NCI-H2227 (cell line): ENCODE data around the gene IRF2.
"Not testable (repeated sequence)": the region's sequence is repeated elsewhere in the genome, so short reads cannot be mapped to it uniquely, and the experiment has no call there.

Experiments used
- DNase-seq: peaks from one replicate; lab custom pipeline; 2025; ENCODE audit not compliant: unreplicated experiment; lab: John Stamatoyannopoulos, UW

IRF2 gene

DNA sequence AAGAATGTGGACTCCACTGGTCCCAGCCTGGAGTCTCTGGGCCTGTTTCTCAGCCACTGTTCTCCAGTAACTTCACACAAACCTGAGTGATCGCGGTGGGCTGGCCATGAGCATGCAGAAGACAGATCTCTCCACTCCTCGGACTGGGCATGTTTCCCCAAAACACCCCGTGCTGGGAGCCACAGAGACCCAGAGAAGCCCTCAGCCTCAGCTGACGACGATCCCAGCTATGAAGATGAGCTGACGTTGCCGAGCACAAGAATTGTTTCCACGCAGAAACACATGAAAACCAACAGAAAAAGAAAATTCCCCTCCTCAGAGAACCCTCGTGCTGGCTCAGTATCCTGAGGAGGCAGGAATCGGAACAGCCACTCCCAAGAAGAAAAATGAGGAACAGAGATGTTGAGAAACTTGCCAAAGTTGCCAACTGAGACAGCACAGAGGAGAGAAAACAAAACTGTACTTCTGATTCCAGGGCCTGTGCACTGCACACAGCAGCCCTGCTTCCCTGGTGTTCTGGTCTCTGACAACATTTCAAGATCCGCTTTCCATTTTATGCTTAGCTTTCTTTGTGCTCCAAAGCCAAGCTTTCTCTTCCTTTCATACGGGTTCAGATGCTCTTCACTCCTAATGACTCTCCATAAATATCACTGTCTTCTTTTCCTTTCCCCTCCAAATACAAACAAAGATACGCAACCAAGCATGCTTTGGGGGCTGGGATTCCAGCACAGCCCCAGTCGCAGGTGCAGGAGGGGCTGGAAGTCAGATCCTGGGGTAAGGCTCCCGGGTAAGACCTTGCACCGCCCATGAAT, 81.4 kb downstream of the IRF2 start:
- DNase-seq = no peak

DNA sequence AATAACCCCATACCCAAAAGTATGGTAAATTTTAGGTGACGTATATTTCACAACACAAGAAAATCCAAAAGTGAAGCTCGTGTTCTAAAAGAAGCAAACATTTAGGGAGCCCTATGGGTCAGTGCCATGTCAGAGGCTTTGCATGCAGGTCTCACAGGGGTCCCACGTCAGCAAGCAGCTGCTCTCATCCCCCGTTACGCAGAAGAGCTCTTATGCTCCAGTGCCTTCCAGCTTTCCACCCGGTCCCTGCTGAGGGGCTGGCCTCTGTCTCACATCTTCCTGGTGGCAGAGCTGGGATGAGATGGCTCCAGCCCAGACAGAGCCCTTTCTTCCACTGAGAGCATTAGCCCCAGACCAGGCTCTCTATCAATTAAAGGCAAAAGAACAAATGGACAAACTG, 82.0 kb downstream of the IRF2 start:
- DNase-seq = no peak

DNA sequence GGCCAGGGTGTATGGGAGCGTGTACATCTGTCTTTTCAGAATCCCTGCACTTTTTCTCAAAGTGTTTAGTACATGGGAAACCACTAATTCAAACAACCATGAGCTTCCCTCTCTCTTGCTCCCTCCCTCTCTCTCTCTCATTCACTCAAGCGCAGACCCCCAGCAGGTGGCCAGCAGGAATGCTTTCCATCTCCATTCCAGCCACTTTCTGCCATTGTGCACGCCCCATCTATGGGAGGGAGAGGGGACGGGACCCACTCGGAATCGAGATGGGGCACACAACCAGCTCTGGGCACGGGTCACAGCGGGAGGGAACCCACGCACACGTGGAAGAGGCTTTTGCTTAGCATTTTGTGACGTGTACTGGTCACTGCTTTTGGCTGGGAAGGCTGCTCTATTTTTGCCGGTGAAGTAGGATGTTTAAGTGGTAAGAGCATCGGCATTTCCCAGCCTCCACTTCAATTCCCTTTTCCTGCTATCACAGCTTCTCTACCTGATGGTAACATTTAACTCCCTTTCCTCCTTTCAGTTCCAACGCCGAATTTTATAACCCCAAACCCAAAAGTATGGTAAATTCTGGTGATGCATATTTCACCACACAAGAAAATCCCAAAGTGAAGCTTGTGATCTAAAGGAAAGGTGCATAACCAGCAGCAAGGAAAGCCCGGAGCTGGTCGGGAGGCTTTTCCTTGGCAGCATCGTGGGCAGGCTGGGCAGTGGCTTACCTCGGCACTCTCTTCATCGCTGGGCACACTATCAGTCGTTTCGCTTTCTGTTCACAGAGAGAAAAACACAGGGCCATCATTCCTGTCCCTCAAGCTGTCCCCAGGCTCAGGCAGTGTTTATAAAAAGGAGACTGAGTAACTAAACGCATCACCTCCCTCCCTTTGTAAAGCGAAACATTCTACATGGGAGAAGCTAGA, 84.1 kb downstream of the IRF2 start:
- peak; percentile 8 for DNase-seq

DNA sequence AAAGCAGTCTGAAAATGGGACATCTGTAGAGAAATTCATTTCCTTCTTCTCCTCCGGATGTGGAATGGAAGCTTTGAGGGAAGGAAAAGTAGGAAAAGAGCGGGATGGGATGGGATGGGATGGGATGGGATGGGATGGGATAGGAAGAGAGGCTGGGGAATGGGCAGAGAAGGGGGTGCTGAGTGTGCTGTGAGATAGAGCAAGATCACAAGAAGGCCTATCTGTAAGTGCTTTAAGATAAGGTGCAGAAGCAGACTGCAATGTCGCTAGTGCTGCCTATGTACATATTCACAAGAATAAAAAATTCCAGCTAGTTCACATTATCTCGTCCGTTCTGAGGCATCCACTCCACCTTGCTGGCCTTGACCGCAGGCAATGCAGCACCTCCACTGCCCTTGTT, 86.2 kb downstream of the IRF2 start:
- no peak for DNase-seq

GRCh38 chr4:184387351-184387750, 87.0 kb downstream of the IRF2 start:
- no peak for DNase-seq

- DNase-seq = no peak
These were observed 88.0 kb downstream of the IRF2 start for GRCh38 chr4:184386271-184386781.

GRCh38 chr4:184385705-184386141, 88.6 kb downstream of the IRF2 start:
- no peak for DNase-seq

- DNase-seq = no peak
These were observed 89.4 kb downstream of the IRF2 start for GRCh38 chr4:184384810-184385557.

- DNase-seq = no peak
These were observed 90.1 kb downstream of the IRF2 start for GRCh38 chr4:184384056-184384809.

DNA sequence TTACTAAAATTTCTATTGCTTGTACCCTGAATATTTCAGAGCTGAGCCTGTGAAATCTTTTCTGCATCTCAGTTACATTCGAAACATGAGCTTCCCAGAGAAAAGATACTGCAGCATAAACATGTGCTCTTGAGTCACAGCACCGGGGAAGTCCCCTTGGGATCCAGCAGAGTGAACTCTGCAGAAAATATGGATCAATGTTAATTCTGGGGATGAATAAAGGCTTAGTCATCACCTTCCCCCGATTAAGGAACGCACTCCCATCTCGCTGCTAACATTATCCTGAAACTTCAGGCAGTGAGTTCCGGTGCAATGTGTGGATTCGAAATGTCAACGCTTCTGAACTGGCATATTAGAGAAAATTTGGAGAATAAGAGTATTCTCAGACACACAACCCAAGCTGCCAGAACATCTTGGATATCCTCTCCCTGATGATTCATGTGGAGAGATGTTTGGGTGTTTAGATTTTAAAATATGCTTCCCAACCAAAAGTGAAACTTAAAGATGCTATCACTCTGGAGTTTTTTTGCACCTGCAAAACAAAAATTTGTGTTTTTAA, 90.8 kb downstream of the IRF2 start:
- DNase-seq = no peak

DNA sequence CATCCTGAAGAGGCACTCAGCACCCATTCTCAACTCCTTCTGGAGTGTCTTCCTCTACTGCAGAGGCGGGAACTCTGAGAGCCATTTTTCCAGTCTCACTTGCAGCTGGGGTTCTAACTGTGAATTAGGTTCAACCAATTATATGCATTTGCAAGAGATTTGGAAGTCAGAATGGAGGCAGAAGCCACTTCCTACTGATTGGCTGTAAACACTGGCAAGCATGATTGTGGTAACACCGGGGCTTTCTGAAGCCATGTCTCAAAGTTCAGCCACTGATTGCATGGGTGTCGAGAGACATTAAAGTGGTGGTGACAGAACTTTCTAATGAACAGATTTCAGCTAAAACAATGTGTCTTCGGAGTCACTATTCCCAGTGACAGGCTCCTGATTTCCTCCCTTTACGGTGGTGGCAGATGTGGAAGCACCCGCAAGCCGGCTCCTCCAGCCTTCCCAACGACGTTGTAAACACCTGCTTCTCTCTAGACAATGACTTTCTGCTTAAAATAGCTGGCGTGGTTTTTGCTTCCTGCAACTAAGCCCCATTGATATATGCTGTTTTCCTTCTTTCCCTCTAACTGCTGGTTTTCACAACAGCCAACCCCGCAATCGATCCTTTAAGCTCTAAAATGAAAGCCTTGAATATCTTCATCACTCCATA, 92.0 kb downstream of the IRF2 start:
- no peak for DNase-seq

DNA sequence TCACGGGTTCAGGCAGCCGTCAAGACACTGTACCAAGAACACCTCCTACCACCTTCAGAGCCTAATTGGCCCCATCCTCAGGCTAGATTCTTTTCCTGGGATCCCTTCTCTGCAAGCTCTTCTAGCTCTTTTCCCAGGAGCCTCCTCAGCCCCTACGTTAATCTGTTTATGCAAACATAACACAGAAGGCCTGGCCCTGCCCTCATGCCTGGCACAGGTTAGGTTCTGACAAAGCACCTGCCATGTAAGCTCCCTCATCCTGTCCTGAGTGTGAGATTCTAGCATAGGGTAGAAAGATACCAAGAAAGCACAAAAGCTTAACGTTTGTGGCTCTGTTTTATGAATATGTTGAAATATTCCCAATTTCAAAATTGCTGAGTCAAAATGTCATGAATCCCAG, 93.6 kb downstream of the IRF2 start:
- DNase-seq = no peak

GRCh38 chr4:184380214-184380613, 94.1 kb downstream of the IRF2 start:
- DNase-seq = not testable (repeated sequence)

- DNase-seq = no peak
These were observed 97.4 kb downstream of the IRF2 start for GRCh38 chr4:184376923-184377322.

- DNase-seq = no peak
These were observed 98.1 kb downstream of the IRF2 start for GRCh38 chr4:184376126-184376838.

GRCh38 chr4:184375623-184376022, 98.7 kb downstream of the IRF2 start:
- DNase-seq = not testable (repeated sequence)

DNA sequence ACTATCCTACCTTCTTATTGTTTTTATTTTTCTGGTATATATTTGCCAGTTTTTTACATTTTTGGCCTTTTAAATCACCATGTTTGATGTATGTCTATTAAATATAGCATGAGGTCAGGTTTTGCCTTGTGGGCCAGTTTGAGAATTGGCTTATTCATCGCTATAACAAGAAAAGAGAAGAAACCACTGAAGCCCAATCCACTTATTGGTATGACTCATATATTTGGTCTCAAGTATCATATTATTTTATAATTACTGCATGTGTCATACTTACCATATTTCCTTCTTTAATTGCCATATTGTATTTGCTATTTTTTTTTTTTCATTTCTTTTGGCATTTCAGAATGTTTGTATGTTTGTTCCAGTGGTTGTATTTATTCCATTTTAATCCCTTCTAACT, 99.3 kb downstream of the IRF2 start:
- no peak for DNase-seq

DNA sequence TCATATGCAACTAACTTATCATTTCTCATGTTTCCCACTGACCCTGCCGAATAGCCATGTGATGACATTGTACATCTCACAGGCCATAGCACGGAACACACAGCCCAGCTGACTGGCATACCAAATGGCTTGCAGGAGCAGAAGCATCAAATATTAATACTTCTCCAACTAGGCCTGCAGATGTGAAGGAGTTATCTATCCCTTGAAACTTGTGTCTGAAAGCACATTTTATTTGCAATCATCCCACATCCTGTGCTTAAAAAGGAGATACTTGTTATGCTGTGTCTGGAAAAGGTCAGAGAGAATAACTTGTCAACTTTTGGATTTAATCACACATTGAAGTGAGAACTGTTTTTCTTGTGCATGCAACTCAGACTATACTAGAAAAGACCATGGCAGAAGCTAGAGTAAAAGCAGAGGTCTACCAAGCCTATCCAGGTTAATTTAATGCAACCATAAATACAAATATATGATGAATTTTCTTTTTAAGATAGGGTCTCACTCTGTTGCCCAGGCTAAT, 100.4 kb downstream of the IRF2 start:
- DNase-seq = no peak

DNA sequence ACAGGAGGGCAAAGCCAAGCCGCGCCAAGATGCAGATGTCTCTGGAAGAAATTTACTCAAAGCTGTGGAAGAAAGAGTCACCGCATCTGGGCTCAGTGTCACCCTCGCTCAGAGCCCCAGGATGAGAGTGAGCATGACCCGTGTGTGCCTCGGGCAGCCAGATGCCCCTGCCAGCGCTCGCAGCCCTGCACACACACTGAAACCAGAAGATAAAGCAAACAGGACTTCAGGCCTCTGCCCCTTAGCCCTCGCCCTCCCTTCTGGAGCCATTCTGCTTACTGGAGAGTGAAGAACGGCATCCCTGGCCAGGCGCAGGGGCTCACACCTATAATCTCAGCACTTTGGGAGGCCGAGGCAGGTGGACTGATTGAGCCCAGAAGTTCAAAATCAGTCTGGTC, 103.0 kb downstream of the IRF2 start:
- DNase-seq = no peak
